ENCODE data around the gene KCTD7. TPM values are rescaled to one million over a fixed set of nuclear protein-coding genes. Genes with fewer than 3 reads are reported as not detected.
"Not testable (repeated sequence)": the region's sequence is repeated elsewhere in the genome, so short reads cannot be mapped to it uniquely, and the experiment has no call there.

KCTD7 gene
- total and polyA plus RNA-seq, 2 of the 13 experiments (the other 11 are each of a cell fraction or from before 2014, with no cell fraction given) = 7.3 to 13.5 TPM

GRCh38 chr7:66582816-66583489 is 45.7 kb upstream of the KCTD7 start:
- Histone ChIP-seq H4K20me1 (ENCODE audit: insufficient read depth, low read length) (peaks cover 19% of the 10 kb centered on the region), H3K36me3 (replicated peaks in 1 of 2; ENCODE audit: control insufficient read depth in 1 of 2, insufficient read depth in 2 of 2, low read length in 2 of 2) (peaks cover 0 to 13% of the 10 kb centered on the region in 2 experiments; a peak in 3 of 5 replicates), H3K4me1 (ENCODE audit: insufficient read depth, low read length) (peaks cover 38% of the 10 kb centered on the region), H3K79me2 (ENCODE audit: insufficient read depth, low read length) (peaks cover 90% of the 10 kb centered on the region)
- H3K9me3 ChIP-seq (ENCODE audit: low read length); intact Hi-C loops (cut with micrococcal nuclease; ENCODE audit: unreplicated experiment); ATAC-seq; H3K9ac ChIP-seq (ENCODE audit: insufficient read depth, low read depth, low read length); H2AFZ ChIP-seq (ENCODE audit: low read length); H3K27me3 ChIP-seq (ENCODE audit: control insufficient read depth in 1 of 2, insufficient read depth in 2 of 2, low read length in 2 of 2); H3K27ac ChIP-seq (ENCODE audit: extremely low read length, insufficient read depth, low read length); FAIRE-seq; in situ Hi-C loops (cut with HindIII; ENCODE audit: extremely low pct_ligation_motif_present, low pct_unique_long_range_greater_than_20kb); H3K4me3 ChIP-seq (replicated peaks in 1 of 3; ENCODE audit: insufficient read depth in 1 of 3, low read depth in 2 of 3, low read length in 3 of 3); BruUV-seq (replicated peaks); POLR2A ChIA-PET; CTCF ChIA-PET (ENCODE audit: low intra/inter-chr PET ratio, low total read pairs); DNase-seq (ENCODE audit: low spot score); H3K4me2 ChIP-seq (ENCODE audit: low read depth, low read length): not testable (repeated sequence)
- WGBS (ENCODE audit: low lambda C conversion rate) = 100% methylated on average over 3 of the region's 4 CpGs

GRCh38 chr7:66583490-66584110 is 45.1 kb upstream of the KCTD7 start:
- FAIRE-seq = no peak
- ChIA-PET POLR2A (interaction anchor here (0.7 to 2.0 kb wide), 2 partner anchors 44 to 57 kb away, joined by 4 to 8 read pairs; no protein-coding TSS in a partner anchor), CTCF (ENCODE audit: low intra/inter-chr PET ratio, low total read pairs) (no interaction called here)
- H3K4me3 ChIP-seq (replicated peaks in 1 of 3; ENCODE audit: insufficient read depth in 1 of 3, low read depth in 2 of 3, low read length in 3 of 3) = no peak overlapping the region
- no peak overlapping the region for H2AFZ ChIP-seq (ENCODE audit: low read length)
- H4K20me1 ChIP-seq (ENCODE audit: insufficient read depth, low read length) = peaks cover 19% of the 10 kb centered on the region
- no peak overlapping the region for H3K27ac ChIP-seq (ENCODE audit: extremely low read length, insufficient read depth, low read length)
- in situ Hi-C loops (cut with HindIII; ENCODE audit: extremely low pct_ligation_motif_present, low pct_unique_long_range_greater_than_20kb) (no loop called here), intact Hi-C loops (cut with micrococcal nuclease; ENCODE audit: unreplicated experiment) (no loop called here)
- H3K36me3 ChIP-seq (replicated peaks in 1 of 2; ENCODE audit: control insufficient read depth in 1 of 2, insufficient read depth in 2 of 2, low read length in 2 of 2) = peaks cover 0 to 13% of the 10 kb centered on the region in 2 experiments; a peak in 3 of 5 replicates
- ATAC-seq = no peak
- no peak overlapping the region for H3K4me2 ChIP-seq (ENCODE audit: low read depth, low read length)
- no peaks in the 10 kb centered on the region for H3K9me3 ChIP-seq (ENCODE audit: low read length)
- WGBS (ENCODE audit: low lambda C conversion rate) = 98% methylated on average over 2 of the region's 2 CpGs
- H3K4me1 ChIP-seq (ENCODE audit: insufficient read depth, low read length) = peaks cover 44% of the 10 kb centered on the region
- no peak for DNase-seq (ENCODE audit: low spot score)
- no peaks in the 10 kb centered on the region for H3K27me3 ChIP-seq (ENCODE audit: control insufficient read depth in 1 of 2, insufficient read depth in 2 of 2, low read length in 2 of 2)
- peaks cover 90% of the 10 kb centered on the region for H3K79me2 ChIP-seq (ENCODE audit: insufficient read depth, low read length)
- no TSS peak for BruUV-seq (replicated peaks)
- H3K9ac ChIP-seq (ENCODE audit: insufficient read depth, low read depth, low read length) = no peak overlapping the region
- TF ChIP-seq ZNF770 (CRISPR knock-in tag; IDR thresholded peaks at IDR 0.05) (no peak), SOX6 (IDR thresholded peaks at IDR 0.05) (no peak), SOX6 (CRISPR knock-in tag; IDR thresholded peaks at IDR 0.05) (no peak), SRF (IDR thresholded peaks at IDR 0.05; ENCODE audit: low read depth, low read length) (no peak), U2AF2 (IDR thresholded peaks at IDR 0.05; ENCODE audit: low read depth, low read length) (no peak), ZNF382 (CRISPR knock-in tag; IDR thresholded peaks at IDR 0.05; ENCODE audit: borderline replicate concordance) (no peak), ZNF564 (CRISPR knock-in tag; IDR thresholded peaks at IDR 0.05) (no peak), CEBPG (CRISPR knock-in tag; IDR thresholded peaks at IDR 0.05) (no peak), HINFP (CRISPR knock-in tag; IDR thresholded peaks at IDR 0.05; ENCODE audit: low read depth) (no peak), JDP2 (CRISPR knock-in tag; IDR thresholded peaks at IDR 0.05; ENCODE audit: borderline replicate concordance) (no peak), ZBTB3 (CRISPR knock-in tag; IDR thresholded peaks at IDR 0.05; ENCODE audit: borderline replicate concordance, low read depth) (no peak), SRSF4 (IDR thresholded peaks at IDR 0.05; ENCODE audit: low read depth, low read length, poor library complexity, severe bottlenecking) (no peak), NRL (CRISPR knock-in tag; IDR thresholded peaks at IDR 0.05; ENCODE audit: borderline replicate concordance) (no peak), HOXD1 (CRISPR knock-in tag; IDR thresholded peaks at IDR 0.05) (no peak)

Measured in HepG2 (cell line).